K562 (cell line): Measurements from ENCODE around the gene MFAP3. TPM values are rescaled to one million over a fixed set of nuclear protein-coding genes. Genes with fewer than 3 reads are reported as not detected.

ENCODE experiments used
- CREB5 ChIP-seq: fragments of 250-450 bp; sonication (Bioruptor Pico); IDR thresholded peaks from 2 replicates; pipeline ENCODE4 v1.5.0; 2020; ENCODE audit warnings: mild to moderate bottlenecking
- DACH1 ChIP-seq: fragments of 450-650 bp; IDR thresholded peaks from 2 replicates; pipeline ENCODE4 v1.6.1; 2018; ENCODE audit not compliant: partially characterized antibody
- HBP1 ChIP-seq: fragments of 450-650 bp; formaldehyde crosslinking; IDR thresholded peaks from 2 replicates; pipeline ENCODE4 v1.4.0; 2022; ENCODE audit warnings: missing genetic modification characterization
- HINFP ChIP-seq: fragments of 450-650 bp; conservative IDR thresholded peaks from 2 replicates; pipeline ENCODE4 v1.6.1; 2016; ENCODE audit warnings: missing genetic modification characterization, low read depth, mild to moderate bottlenecking, control low read depth, missing compliant biosample characterization
- HNRNPUL1 ChIP-seq: fragments of 200-400 bp; formaldehyde crosslinking; IDR thresholded peaks from 2 replicates; pipeline ENCODE4 v1.6.1; 2017; ENCODE audit warnings: low read length
- KDM1A ChIP-seq, 2 experiments: fragments of 450-650 bp; IDR thresholded peaks; 2 replicates each; pipeline ENCODE4 v1.6.1; 2016; ENCODE audit warnings: mild to moderate bottlenecking in 2 of 2
- NFATC3 ChIP-seq: fragments of 450-650 bp; IDR thresholded peaks from 2 replicates; pipeline ENCODE4 v1.6.1; 2017; ENCODE audit warnings: mild to moderate bottlenecking
- PHB2 ChIP-seq: fragments of 450-650 bp; IDR thresholded peaks from 2 replicates; pipeline ENCODE4 v1.6.1; 2017; ENCODE audit warnings: low read depth
- SMARCB1 ChIP-seq: IDR thresholded peaks from 2 replicates; pipeline ENCODE4 v1.6.1; 2011; ENCODE audit warnings: improper control_type of control experiment, low read depth; ENCODE audit not compliant: insufficient read length
- TAF15 ChIP-seq: fragments of 200-400 bp; formaldehyde crosslinking; IDR thresholded peaks from 2 replicates; pipeline ENCODE4 v1.6.1; 2017; ENCODE audit warnings: mild to moderate bottlenecking, low read depth, low read length, moderate library complexity
- TRIM28 ChIP-seq: fragments of 450-650 bp; IDR thresholded peaks from 2 replicates; pipeline ENCODE4 v1.6.1; 2017
- TSHZ1 ChIP-seq: fragments of 250-450 bp; sonication (Bioruptor Pico); IDR thresholded peaks from 2 replicates; pipeline ENCODE4 v1.4.0; 2020; ENCODE audit warnings: mild to moderate bottlenecking, moderate library complexity
- UBTF ChIP-seq, 2 experiments: IDR thresholded peaks; 2 replicates each; pipeline ENCODE4 v1.6.1; 2012; ENCODE audit warnings: improper control_type of control experiment in 2 of 2, low read depth in 2 of 2, low read length in 2 of 2, borderline replicate concordance in 1 of 2
- ZKSCAN8 ChIP-seq: fragments of 200-800 bp; sonication (Bioruptor generic); IDR thresholded peaks from 2 replicates; pipeline ENCODE4 v1.6.1; 2016; ENCODE audit warnings: missing genetic modification characterization, missing compliant biosample characterization
- ZNF174 ChIP-seq: fragments of 250-450 bp; sonication (Bioruptor Pico); IDR thresholded peaks from 2 replicates; pipeline ENCODE4 v1.4.0; 2020; ENCODE audit warnings: mild to moderate bottlenecking
- ZNF212 ChIP-seq: fragments of 450-650 bp; formaldehyde crosslinking; IDR thresholded peaks from 2 replicates; pipeline ENCODE4 v1.4.0; 2020; ENCODE audit warnings: mild to moderate bottlenecking
- ZNF707 ChIP-seq: fragments of 250-450 bp; sonication (Bioruptor Pico); conservative IDR thresholded peaks from 2 replicates; pipeline ENCODE4 v1.8.0; 2022; ENCODE audit warnings: inconsistent platforms, mild to moderate bottlenecking, moderate library complexity
- polyA plus RNA-seq, 8 experiments: library from polyadenylated mRNA; depleted of rRNA in 4 of 8; stranded (reverse) in 5 of 8; unstranded in 3 of 8; fragments of >200 nt; fragmentation: Nextera tagmentation in 2 of 8; fragmentation: Illumina TruSeq in 1 of 8; extraction: Ambion mirVana in 2 of 8; extraction: Trizol in 1 of 8; gene quantifications; 2 replicates each; pipeline versions ENCODE4 v1.2.1 to v1.2.3, GENCODE V29; 2011 to 2014; ENCODE audit warnings: inconsistent platforms in 1 of 8, missing spikeins in 1 of 8
- total RNA-seq, 7 experiments: library from RNA; depleted of rRNA in 6 of 7; stranded (reverse); fragments of >200 nt in 6 of 7; fragmentation: Illumina TruSeq in 2 of 7; extraction: Trizol in 2 of 7; gene quantifications; 2 replicates each; pipeline versions ENCODE4 v1.2.1 to v1.2.3, GENCODE V29; 2011 to 2021; ENCODE audit warnings: low replicate concordance in 1 of 7

MFAP3 gene
- total and polyA plus RNA-seq, 9 of the 15 experiments (the other 6 are each of a cell fraction or from before 2014, with no cell fraction given) = 9.5 to 39.1 (median 20.7) TPM

- TF ChIP-seq TRIM28 (no peak), UBTF (IDR thresholded peaks at IDR 0.05; ENCODE audit: borderline replicate concordance in 1 of 2, low read depth in 2 of 2, low read length in 2 of 2) (peak; percentile 80 to 93; a peak in 3 of 4 replicates), SMARCB1 (no peak), KDM1A (IDR thresholded peaks at IDR 0.05) (no peak), TSHZ1 (CRISPR knock-in tag) (no peak), ZNF174 (CRISPR knock-in tag) (no peak), DACH1 (no peak), HNRNPUL1 (no peak), NFATC3 (no peak), ZNF212 (CRISPR knock-in tag) (no peak), TAF15 (no peak), CREB5 (CRISPR knock-in tag) (no peak), ZNF707 (CRISPR knock-in tag) (no peak), PHB2 (no peak), HINFP (no peak), HBP1 (no peak), ZKSCAN8 (CRISPR knock-in tag) (no peak)
Measured at GRCh38 chr5:154038707-154039457, at the start of gene MFAP3, which contains the start of gene FAM114A2 (continued).
